Activated naive CD4-positive, alpha-beta T cell treated with anti-CD3 and anti-CD28 coated beads, Interleukin-2, amount 10 ng/mL, durations not matched to agents 7 days and 5 days (primary cell): ENCODE results near the gene LGALS12.
"Not testable (repeated sequence)": the region's sequence is repeated elsewhere in the genome, so short reads cannot be mapped to it uniquely, and the experiment has no call there.

Source experiments
- CTCF ChIA-PET: fragments of 350-600 bp; sonication (Branson Sonifier 250); formaldehyde crosslinking; loops from one replicate; lab custom pipeline; 2021; ENCODE audit warnings: antibody characterized with exemption; lab: Charles Lee
- DNase-seq: peaks from one replicate; pipeline ENCODE4 v3.0.0-alpha.2; 2020
- H3K27ac Mint-ChIP-seq: one replicate; pipeline ENCODE4 v1.8.0; 2021; ENCODE audit warnings: mild to moderate bottlenecking, moderate library complexity, mixed read lengths
- H3K27me3 Mint-ChIP-seq: one replicate; pipeline ENCODE4 v1.8.0; 2021; ENCODE audit warnings: mild to moderate bottlenecking, mixed read lengths
- H3K36me3 Mint-ChIP-seq: one replicate; pipeline ENCODE4 v1.8.0; 2021; ENCODE audit warnings: mixed read lengths
- H3K4me1 Mint-ChIP-seq: one replicate; pipeline ENCODE4 v1.8.0; 2021; ENCODE audit warnings: mixed read lengths
- H3K4me3 Mint-ChIP-seq: one replicate; pipeline ENCODE4 v1.8.0; 2021; ENCODE audit warnings: mild to moderate bottlenecking, moderate library complexity, mixed read lengths
- H3K9me3 Mint-ChIP-seq: one replicate; pipeline ENCODE4 v1.8.0; 2021; ENCODE audit warnings: mixed read lengths

LGALS12 gene

DNA sequence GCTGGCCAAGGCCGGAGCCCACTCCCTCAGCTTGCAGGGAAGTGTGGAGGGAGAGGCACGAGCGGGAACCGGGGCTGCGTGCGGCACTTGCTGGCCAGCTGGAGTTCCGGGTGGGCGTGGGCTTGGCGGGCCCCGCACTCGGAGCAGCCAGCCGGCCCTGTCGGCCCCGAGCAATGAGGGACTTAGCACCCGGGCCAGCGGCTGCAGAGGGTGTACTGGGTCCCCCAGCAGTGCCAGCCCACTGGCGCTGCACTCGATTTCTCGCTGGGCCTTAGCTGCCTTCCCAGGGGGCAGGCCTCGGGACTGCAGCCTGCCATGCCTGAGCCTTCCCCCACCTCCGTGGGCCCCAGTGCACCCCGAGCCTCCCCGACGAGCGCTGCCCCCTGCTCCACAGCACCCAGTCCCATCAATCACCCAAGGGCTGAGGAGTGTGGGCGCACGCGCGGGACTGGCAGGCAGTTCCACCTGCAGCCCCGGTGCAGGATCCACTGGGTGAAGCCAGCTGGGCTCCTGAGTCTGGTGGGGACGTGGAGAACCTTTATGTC is 44.3 kb downstream of the LGALS12 start:
- DNase-seq, H3K9me3 Mint-ChIP-seq, H3K27me3 Mint-ChIP-seq, H3K4me3 Mint-ChIP-seq, CTCF ChIA-PET, H3K27ac Mint-ChIP-seq: not testable (repeated sequence)
- H3K36me3 Mint-ChIP-seq: peaks cover 31% of the 10 kb centered on the region
- H3K4me1 Mint-ChIP-seq: peaks cover 47% of the 10 kb centered on the region

- CTCF ChIA-PET: interaction anchor here (0.9 to 1.7 kb wide), 6 partner anchors 14 to 89 kb away, joined by 3 to 8 read pairs (median 4); partner anchors contain the start of gene PLAAT4
- H3K27ac Mint-ChIP-seq: peak overlapping the region; percentile 61
- peaks cover 4% of the 10 kb centered on the region for H3K27me3 Mint-ChIP-seq
- peak; percentile 36 for DNase-seq
- peaks cover 24% of the 10 kb centered on the region for H3K36me3 Mint-ChIP-seq
- peaks cover 3% of the 10 kb centered on the region for H3K9me3 Mint-ChIP-seq
- peaks cover 49% of the 10 kb centered on the region for H3K4me1 Mint-ChIP-seq
- H3K4me3 Mint-ChIP-seq: peak overlapping the region; percentile 22
Observed at GRCh38 chr11:63551091-63551888, 45.4 kb downstream of the LGALS12 start.

DNA sequence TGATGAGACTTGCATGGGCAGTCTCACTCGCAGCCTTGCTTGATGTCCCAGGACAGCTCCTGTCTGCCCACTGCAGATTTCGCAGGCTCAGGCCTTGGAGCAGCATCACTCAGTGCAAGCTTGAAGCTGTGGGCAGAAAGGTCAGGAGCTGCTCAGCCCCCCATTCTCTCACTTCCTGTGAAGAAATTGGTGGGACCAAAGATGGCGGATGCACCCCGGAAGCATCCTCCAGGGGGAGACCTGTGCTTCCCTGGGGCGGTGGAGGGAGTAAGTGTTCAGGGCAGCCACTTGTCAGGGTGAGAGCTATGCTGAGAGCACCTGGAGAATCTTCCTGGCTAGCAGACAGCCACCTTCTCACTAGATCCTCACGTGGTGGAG is 46.0 kb downstream of the LGALS12 start:
- Mint-ChIP-seq H3K4me1 (peaks cover 53% of the 10 kb centered on the region), H3K27me3 (peaks cover 4% of the 10 kb centered on the region), H3K9me3 (peaks cover 3% of the 10 kb centered on the region), H3K36me3 (peaks cover 18% of the 10 kb centered on the region), H3K4me3 (no peak overlapping the region), H3K27ac (peak overlapping the region; percentile 61)
- CTCF ChIA-PET: interaction anchor here (0.9 to 1.7 kb wide), 5 partner anchors 15 to 88 kb away, joined by 3 to 8 read pairs (median 4); partner anchors contain the start of gene PLAAT4
- peak; percentile 25 for DNase-seq

DNA sequence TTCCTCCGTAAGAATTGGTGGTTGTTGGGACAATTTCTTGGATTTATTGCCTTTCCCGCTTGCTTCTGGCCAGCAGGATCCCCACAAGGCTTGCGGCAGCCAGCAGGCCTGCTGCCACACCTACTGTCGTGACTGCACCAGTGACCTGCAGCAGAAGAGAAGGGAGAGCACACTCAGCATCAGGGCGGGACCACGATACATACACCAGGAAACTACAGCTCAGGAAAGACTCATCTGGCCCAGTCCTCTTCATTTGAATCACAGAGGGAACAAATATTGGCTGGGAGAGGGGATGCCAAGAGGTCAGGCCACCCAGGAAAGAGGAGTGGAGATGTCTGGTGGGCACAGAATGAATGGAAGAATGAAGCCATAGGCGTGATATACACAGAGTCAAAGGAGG is 47.0 kb downstream of the LGALS12 start:
- CTCF ChIA-PET: interaction anchor here (0.9 kb wide), 1 partner anchor 17 kb away, joined by 3 read pairs; no protein-coding TSS in a partner anchor
- peaks cover 10% of the 10 kb centered on the region for H3K36me3 Mint-ChIP-seq
- peaks cover 4% of the 10 kb centered on the region for H3K27me3 Mint-ChIP-seq
- H3K27ac Mint-ChIP-seq: peak overlapping the region; percentile 96
- H3K4me3 Mint-ChIP-seq: no peak overlapping the region
- DNase-seq: no peak
- peaks cover 53% of the 10 kb centered on the region for H3K4me1 Mint-ChIP-seq
- H3K9me3 Mint-ChIP-seq: peaks cover 3% of the 10 kb centered on the region

- peak overlapping the region; percentile 42 for H3K4me3 Mint-ChIP-seq
- peaks cover 53% of the 10 kb centered on the region for H3K4me1 Mint-ChIP-seq
- CTCF ChIA-PET: no interaction called here
- H3K27ac Mint-ChIP-seq: peak overlapping the region; percentile 96
- H3K9me3 Mint-ChIP-seq: peaks cover 3% of the 10 kb centered on the region
- H3K36me3 Mint-ChIP-seq: peaks cover 7% of the 10 kb centered on the region
- DNase-seq: peak; percentile 65
- H3K27me3 Mint-ChIP-seq: peaks cover 4% of the 10 kb centered on the region
Observed at GRCh38 chr11:63553759-63554158, 47.9 kb downstream of the LGALS12 start.

DNA sequence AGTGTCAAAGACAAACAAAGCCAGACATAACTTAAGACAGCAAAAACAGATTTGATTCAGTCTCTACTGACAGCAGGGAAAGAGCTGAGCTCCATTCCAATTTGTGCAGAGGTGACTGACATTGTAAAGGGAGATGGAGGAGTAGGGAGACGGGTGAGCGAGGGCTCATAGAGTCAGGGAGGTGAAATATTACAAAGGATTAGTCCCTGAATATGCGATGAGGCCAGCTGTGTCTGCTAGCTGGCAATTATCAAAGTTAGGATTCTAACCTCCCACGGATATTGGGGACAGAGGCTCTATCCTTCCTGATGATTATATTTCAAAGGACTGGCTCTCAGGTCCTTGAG is 49.0 kb downstream of the LGALS12 start:
- peaks cover 3% of the 10 kb centered on the region for H3K9me3 Mint-ChIP-seq

DNA sequence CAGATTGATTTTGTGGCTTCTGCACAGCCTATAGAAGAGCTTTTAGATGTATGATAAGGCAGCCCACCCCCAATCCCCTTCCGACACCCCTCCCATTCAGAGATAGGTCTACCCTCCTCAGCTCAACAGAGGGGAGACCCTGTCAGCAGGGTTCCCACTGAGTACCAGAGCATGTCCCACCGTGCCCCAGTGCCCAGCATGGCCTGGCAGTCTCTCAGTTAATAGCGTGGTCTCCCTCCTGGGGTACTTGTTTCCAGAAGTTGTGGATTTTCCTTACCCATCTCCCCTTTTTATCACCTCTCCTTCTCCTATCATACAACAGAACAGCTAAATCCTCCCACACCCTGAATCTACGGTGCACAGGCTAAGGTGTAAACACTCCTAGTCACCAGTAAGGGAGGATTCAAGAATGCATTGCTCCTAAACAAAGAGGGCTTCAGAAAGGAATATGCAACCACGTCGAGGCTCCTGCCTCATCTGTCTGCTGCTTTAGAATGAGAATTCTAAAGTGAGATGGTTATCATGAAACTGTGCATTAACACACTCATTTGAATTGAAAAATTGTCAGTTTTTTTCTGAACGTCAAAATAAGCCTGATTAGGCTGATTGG is 50.6 kb downstream of the LGALS12 start:
- H3K9me3 Mint-ChIP-seq: no peaks in the 10 kb centered on the region
- H3K27ac Mint-ChIP-seq: no peak overlapping the region
- H3K4me1 Mint-ChIP-seq: peaks cover 56% of the 10 kb centered on the region
- H3K36me3 Mint-ChIP-seq: peaks cover 3% of the 10 kb centered on the region
- CTCF ChIA-PET: no interaction called here
- no peak overlapping the region for H3K4me3 Mint-ChIP-seq
- no peak for DNase-seq
- peaks cover 4% of the 10 kb centered on the region for H3K27me3 Mint-ChIP-seq

More for the DNA sequence above, 49.0 kb downstream of the LGALS12 start:
- Mint-ChIP-seq H3K27me3 (peaks cover 4% of the 10 kb centered on the region), H3K4me1 (peaks cover 52% of the 10 kb centered on the region), H3K27ac (peak overlapping the region; percentile 72), H3K36me3 (peaks cover 3% of the 10 kb centered on the region), H3K4me3 (no peak overlapping the region)
- CTCF ChIA-PET: interaction anchor here (0.6 kb wide), 1 partner anchor 64 kb away, joined by 3 read pairs; no protein-coding TSS in a partner anchor
- no peak for DNase-seq

- no peaks in the 10 kb centered on the region for H3K9me3 Mint-ChIP-seq
- CTCF ChIA-PET: no interaction called here
- H3K36me3 Mint-ChIP-seq: peaks cover 3% of the 10 kb centered on the region
- H3K4me3 Mint-ChIP-seq: no peak overlapping the region
- DNase-seq: no peak
- peaks cover 4% of the 10 kb centered on the region for H3K27me3 Mint-ChIP-seq
- peaks cover 51% of the 10 kb centered on the region for H3K4me1 Mint-ChIP-seq
- H3K27ac Mint-ChIP-seq: no peak overlapping the region
Observed at GRCh38 chr11:63557570-63557969, 51.7 kb downstream of the LGALS12 start.

- peaks cover 46% of the 10 kb centered on the region for H3K4me1 Mint-ChIP-seq
- no peaks in the 10 kb centered on the region for H3K9me3 Mint-ChIP-seq
- H3K36me3 Mint-ChIP-seq: no peaks in the 10 kb centered on the region
- no peak for DNase-seq
- CTCF ChIA-PET: interaction anchor here (1.0 kb wide), 1 partner anchor 22 kb away, joined by 4 read pairs; the partner anchor contains the start of gene PLAAT4
- H3K27me3 Mint-ChIP-seq: peaks cover 4% of the 10 kb centered on the region
- no peak overlapping the region for H3K27ac Mint-ChIP-seq
- no peak overlapping the region for H3K4me3 Mint-ChIP-seq
Observed at GRCh38 chr11:63558459-63559157, 52.7 kb downstream of the LGALS12 start.

DNA sequence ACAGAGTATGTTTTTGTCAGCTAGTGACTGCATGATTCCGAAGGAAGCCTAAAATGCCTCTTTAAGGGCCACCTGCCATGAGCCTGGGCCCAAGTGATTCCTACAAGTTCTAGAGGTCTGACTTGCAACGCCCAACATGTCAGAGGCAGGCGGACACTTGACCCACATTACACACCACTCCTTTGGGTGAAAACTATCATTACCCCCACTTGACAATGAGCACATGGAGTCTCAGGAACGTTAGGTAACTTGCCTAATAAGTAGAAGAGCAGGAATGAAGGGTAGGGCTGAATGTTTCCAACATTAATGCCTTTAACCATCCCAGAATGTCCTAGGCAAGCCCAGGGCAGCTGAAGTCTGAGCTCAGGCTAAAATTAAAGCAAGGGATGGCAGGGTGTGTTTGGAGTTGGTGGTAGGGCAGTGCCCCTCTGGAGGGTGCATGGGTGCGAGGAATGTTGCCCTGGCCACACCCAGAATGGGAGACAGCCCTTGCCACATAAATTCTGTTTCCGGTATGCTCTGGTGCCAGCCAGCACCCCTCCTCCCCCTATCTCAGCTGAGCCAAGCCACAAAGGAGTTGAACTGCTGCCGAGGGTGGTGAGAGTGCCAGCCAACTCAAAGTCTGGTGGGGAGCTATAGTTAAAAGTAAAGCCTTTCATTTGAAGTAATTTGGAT is 54.8 kb downstream of the LGALS12 start:
- H3K27ac Mint-ChIP-seq: no peak overlapping the region
- H3K4me3 Mint-ChIP-seq: no peak overlapping the region
- CTCF ChIA-PET: interaction anchor here (0.6 to 1.9 kb wide), 2 partner anchors 23 to 36 kb away, joined by 3 to 7 read pairs; no protein-coding TSS in a partner anchor
- peaks cover 48% of the 10 kb centered on the region for H3K4me1 Mint-ChIP-seq
- DNase-seq: no peak
- no peaks in the 10 kb centered on the region for H3K36me3 Mint-ChIP-seq
- peaks cover 4% of the 10 kb centered on the region for H3K27me3 Mint-ChIP-seq
- H3K9me3 Mint-ChIP-seq: no peaks in the 10 kb centered on the region

- DNase-seq: no peak
- H3K4me3 Mint-ChIP-seq: no peak within 1 kb of the TSS
- H3K36me3 Mint-ChIP-seq: no peaks in the 10 kb centered on the region
- peaks cover 61% of the 10 kb centered on the region for H3K4me1 Mint-ChIP-seq
- H3K9me3 Mint-ChIP-seq: no peaks in the 10 kb centered on the region
- CTCF ChIA-PET: interaction anchor here (1.0 to 1.7 kb wide), 2 partner anchors 26 to 84 kb away, joined by 3 to 8 read pairs; no protein-coding TSS in a partner anchor
- peak within 1 kb of the TSS; percentile 26 for H3K27ac Mint-ChIP-seq
- no peaks in the 10 kb centered on the region for H3K27me3 Mint-ChIP-seq
Observed at GRCh38 chr11:63563201-63564055, 57.5 kb downstream of the LGALS12 start, which contains the start of gene PLAAT2. PLAAT2 (minus strand) TSS chr11:63563379; CDS start chr11:63563324, 55 bp downstream.

- H3K27me3 Mint-ChIP-seq: no peaks in the 10 kb centered on the region
- H3K4me1 Mint-ChIP-seq: peaks cover 66% of the 10 kb centered on the region
- DNase-seq: peak; percentile 48
- peak overlapping the region; percentile 62 for H3K27ac Mint-ChIP-seq
- CTCF ChIA-PET: interaction anchor here (0.9 to 1.7 kb wide), 3 partner anchors 27 to 84 kb away, joined by 3 to 8 read pairs (median 3); no protein-coding TSS in a partner anchor
- no peak overlapping the region for H3K4me3 Mint-ChIP-seq
- no peaks in the 10 kb centered on the region for H3K9me3 Mint-ChIP-seq
- no peaks in the 10 kb centered on the region for H3K36me3 Mint-ChIP-seq
Observed at GRCh38 chr11:63564056-63564774, 58.3 kb downstream of the LGALS12 start.
